KOPT-K1 (cell line): ENCODE results near the gene PATL1.

Source experiments
- H3K27ac ChIP-seq: fragments of 200-600 bp; sonication (generic); 2 replicates; pipeline ENCODE4 v1.5.1; 2016; ENCODE audit warnings: antibody characterized with exemption, mild to moderate bottlenecking, low read depth, low read length; ENCODE audit not compliant: poor library complexity, severe bottlenecking
- H3K36me3 ChIP-seq: fragments of 200-600 bp; sonication (generic); 2 replicates; pipeline ENCODE4 v1.5.1; 2017; ENCODE audit warnings: antibody characterized with exemption, mild to moderate bottlenecking, low read length, moderate library complexity; ENCODE audit not compliant: insufficient read depth
- H3K9me3 ChIP-seq: fragments of 200-600 bp; sonication (generic); 2 replicates; pipeline ENCODE4 v1.5.1; 2017; ENCODE audit warnings: antibody characterized with exemption, low read length, mild to moderate bottlenecking; ENCODE audit not compliant: insufficient read depth, poor library complexity, severe bottlenecking

PATL1 gene

DNA sequence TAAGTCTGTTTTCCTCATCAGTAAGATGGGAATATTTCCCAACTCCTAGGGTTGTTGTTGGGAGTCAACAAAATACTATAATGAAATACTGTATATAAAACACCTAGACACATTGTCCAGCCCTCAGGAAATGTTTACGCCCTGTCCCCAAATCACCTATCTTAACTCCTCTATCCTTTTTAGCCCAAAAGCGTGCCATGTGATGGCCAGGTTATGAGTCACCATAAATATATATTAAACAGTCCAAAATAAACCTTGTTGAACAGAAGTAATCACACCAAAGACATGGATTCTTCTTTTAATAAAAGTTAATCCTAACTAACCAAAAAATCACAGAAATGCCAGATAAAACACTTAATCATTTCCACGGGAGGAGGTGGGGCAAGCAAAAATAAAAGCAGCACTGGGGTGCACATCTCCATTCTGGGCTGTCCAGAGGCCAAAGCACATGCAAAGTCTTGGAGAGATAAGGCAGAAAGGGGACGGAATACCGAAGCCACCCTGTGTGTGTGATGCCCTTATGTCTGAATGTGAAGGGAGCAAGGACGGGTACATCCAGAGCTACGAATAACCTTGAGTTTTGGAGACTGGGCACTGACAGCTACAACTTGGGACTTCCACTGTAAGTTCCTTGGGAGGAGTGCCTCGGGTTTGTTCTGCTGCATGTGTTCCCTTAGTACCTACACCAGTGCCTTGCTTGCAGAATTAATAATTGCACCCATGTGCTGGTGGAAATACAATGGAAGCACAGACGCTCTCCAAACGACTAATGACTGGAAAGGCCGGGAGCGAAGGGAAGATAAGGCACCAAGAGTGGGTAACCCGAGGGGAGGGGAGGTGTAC is 54.3 kb downstream of the PATL1 start:
- Histone ChIP-seq H3K9me3 (no peaks in the 10 kb centered on the region), H3K36me3 (peaks cover 42% of the 10 kb centered on the region), H3K27ac (peak overlapping the region; percentile 65)

DNA sequence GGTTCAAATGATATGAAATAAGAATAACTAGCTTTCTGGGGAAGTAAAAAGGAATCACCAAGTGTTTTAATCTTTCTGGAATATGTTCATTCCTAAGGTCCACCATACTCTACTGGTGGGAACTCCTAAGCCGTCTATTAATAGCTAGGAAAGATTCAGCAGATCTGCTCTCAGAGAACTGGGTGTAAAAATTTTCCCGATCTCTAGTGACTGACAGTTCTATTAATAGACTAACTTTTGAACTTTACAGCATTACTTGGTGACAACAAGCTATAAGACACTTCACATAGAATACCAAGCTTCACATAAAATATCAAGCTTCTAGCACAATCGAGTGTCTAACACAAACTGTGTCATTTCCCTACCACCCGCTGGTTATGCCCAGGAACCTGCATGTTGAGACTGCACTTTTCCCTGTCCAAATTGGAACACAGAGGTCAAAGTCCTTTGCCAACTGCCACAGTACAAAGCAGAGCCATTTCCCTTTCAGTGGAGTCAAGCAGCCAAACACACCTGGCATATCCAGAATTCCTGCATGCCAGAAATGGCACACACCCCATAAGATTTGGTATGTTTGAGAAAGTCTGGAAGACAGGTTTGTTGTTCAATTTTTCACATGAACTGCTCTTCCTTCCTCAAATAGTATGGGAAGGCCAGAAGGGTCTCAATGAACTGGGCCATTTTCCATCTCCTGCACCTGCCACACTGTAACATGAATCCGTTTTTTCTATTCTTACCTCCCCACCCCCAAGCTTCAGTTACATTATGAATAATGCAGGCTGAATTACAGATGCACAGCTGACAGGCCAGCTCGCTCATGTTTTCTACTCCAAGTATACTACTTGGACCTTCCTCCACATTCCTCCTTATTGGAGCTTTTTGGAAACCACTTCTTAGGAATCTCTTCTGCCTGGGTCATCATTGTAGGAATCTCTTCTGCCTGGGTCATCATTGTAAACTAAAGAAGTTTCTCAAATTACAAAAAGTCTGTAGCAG is 57.0 kb downstream of the PATL1 start:
- no peak overlapping the region for H3K27ac ChIP-seq
- peaks cover 68% of the 10 kb centered on the region for H3K36me3 ChIP-seq
- no peaks in the 10 kb centered on the region for H3K9me3 ChIP-seq

DNA sequence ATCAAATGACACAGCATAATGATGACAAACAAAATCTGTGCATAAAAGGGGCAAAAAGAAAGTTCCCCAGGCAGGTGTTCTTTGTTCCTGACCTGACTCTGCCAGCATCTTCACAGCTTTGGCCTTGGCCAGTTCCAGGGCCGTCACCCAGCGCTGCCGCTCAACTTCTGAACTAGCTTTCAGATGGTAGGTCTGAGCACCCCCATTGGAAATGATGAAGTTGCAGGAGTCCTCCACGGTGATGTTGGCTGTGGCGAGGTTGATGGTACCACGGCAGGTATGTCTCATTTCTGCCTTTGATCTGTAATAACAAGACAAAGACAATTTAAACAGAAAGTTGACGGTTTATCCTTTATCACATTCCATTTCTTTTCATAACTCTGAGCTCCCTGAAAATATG is 58.5 kb downstream of the PATL1 start:
- H3K36me3 ChIP-seq: peaks cover 84% of the 10 kb centered on the region

DNA sequence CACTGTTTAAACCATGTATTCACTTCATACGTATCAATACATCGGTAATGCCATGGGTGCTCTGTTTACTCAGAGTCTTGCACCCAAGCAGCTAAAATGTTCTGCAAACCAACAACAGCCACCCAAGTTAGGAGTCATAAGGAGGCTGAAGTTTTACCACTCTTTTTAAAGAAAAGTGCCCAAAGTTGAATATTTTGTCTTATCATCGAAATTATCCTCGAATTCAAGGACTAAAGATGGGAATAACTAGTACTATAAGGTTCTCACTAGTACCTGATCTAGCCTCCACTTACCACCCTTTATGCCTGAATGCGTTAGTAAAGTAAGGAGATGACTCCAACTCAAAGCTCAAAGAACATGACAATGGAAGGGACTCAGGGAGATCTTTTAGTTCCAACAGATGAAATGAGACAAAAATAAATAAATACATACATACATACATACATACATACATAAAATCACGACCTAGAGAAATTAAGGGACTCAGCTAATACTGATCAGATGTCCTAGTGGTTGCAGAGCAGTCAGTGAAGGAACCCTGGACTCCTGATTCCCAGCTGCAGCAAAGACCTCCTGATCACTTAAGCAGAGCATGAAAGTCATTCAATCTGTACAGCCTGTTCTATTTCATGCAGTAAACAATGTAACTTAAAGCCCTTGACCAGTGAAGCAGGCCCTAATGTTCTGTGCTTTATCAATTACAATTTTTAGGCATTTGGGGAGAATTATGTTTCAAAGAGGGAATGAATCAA is 61.0 kb downstream of the PATL1 start:
- no peaks in the 10 kb centered on the region for H3K9me3 ChIP-seq
- H3K36me3 ChIP-seq: peaks cover 98% of the 10 kb centered on the region
- H3K27ac ChIP-seq: no peak overlapping the region

More for the DNA sequence above, 58.5 kb downstream of the PATL1 start:
- H3K27ac ChIP-seq: no peak overlapping the region
- H3K9me3 ChIP-seq: no peaks in the 10 kb centered on the region

DNA sequence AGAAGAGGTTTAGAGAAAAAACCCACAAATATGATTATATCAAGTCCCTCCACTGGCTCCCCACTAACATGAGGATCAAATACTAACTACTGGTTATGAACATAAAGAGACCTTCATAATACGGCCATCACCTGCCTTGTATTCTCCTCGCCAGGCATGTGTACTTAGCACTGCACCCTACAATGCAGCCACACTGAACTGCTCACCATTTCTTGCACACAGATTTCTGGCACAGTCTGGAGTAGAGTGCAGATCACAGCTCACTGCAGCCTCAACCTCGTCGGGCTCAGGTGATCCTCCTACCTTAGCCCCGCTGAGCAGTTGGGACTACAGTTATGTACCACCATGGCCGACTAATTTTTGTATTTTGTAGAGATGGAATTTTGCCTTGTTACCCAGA is 66.4 kb downstream of the PATL1 start:
- Histone ChIP-seq H3K9me3 (no peaks in the 10 kb centered on the region), H3K36me3 (peaks cover 100% of the 10 kb centered on the region), H3K27ac (no peak overlapping the region)

DNA sequence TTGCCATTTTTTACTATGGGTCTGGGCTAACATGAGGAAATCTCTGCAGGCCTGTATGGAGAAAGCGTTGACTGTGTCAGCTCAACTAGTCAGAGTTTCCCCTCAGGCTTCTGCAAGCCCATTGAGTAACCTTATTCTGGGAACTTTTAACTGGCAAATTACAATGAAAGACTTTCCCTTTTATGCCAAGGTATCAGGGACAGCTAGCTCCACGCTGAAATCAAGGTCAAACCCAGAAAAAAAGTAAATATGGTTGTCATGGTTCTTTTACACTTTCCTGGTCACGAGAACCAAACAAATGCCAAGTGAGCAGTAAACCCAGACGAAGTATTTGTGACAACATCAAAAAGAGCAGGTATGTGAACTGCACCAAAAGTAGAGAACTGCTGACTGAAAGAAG is 67.0 kb downstream of the PATL1 start:
- Histone ChIP-seq H3K9me3 (no peaks in the 10 kb centered on the region), H3K27ac (no peak overlapping the region), H3K36me3 (peaks cover 100% of the 10 kb centered on the region)

DNA sequence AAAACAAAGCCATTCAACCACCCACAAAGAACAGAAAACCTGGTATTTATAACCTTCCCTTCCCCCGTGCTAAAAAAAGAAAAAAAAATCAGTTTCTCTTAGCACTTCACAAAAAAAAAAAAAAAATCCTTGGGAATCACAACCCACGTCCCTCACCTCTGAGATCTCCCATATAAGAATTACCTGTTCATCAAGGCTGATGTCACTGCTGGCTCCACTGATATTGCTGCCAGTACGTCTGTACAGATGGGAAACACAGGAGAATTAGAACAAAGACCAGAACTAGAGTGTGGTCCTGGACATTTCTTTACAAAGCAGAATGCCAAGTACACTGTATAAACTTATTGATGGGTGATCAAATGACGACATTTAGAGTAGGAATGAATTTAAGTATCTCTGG is 68.2 kb downstream of the PATL1 start:
- Histone ChIP-seq H3K9me3 (no peaks in the 10 kb centered on the region), H3K27ac (no peak overlapping the region), H3K36me3 (peaks cover 100% of the 10 kb centered on the region)

DNA sequence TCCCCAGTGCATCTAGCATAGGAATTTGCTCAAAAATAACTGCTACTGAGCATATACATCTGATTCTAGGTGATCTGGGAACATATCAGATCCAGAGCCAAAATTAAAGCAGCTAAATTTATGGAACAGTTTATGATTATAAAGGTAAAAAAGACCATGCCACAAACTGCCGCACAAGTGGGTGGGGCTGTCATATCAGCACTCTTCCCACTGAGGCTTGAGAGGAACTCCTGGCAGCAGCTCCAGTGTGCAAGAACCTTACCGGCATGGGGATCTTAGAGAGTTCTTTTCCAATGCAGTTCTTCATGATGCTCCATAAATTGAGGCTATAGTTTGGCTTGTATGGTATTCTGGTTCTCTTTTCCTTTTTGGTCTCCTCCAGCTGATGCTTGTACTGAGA is 68.6 kb downstream of the PATL1 start:
- no peak overlapping the region for H3K27ac ChIP-seq
- peaks cover 100% of the 10 kb centered on the region for H3K36me3 ChIP-seq
- no peaks in the 10 kb centered on the region for H3K9me3 ChIP-seq

DNA sequence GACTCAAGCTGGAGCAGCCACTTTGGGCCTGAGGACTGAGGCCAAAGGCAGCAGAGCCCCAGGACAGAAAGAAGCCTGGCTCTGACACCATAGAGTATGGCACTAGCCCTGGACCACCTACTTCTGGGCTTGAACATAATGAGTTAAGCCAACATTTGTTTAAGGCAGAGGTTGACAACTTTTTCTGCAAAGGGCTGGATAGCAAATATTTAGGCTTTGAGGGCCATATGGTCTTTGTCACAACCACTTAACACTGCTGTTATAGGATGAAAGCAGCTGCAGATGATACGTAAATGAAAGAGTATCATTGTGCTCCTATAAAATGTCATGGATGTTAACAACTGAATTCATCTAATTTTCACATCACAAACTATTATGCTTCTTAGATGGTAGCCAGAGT is 69.9 kb downstream of the PATL1 start:
- no peak overlapping the region for H3K27ac ChIP-seq
- H3K9me3 ChIP-seq: no peaks in the 10 kb centered on the region
- H3K36me3 ChIP-seq: peaks cover 100% of the 10 kb centered on the region
